Neuronal stem cell (in vitro differentiated cells): ENCODE data around the gene TEX50. TPM values are rescaled to one million over a fixed set of nuclear protein-coding genes. Genes with fewer than 3 reads are reported as not detected.
"Not testable (repeated sequence)": the region's sequence is repeated elsewhere in the genome, so short reads cannot be mapped to it uniquely, and the experiment has no call there.

Experiments
- DNase-seq: peaks from one replicate; pipeline ENCODE4 v3.0.0-alpha.2; 2013; ENCODE audit warnings: low spot score
- H2AFZ ChIP-seq: one replicate; pipeline ENCODE4 v1.6.1; 2013; ENCODE audit warnings: mild to moderate bottlenecking, low read length, inconsistent platforms
- H2AK5ac ChIP-seq: 2 replicates; pipeline ENCODE4 v1.6.1; 2013; ENCODE audit warnings: low read depth, mild to moderate bottlenecking, inconsistent platforms, low read length, moderate library complexity, mixed read lengths
- H2BK120ac ChIP-seq: 2 replicates; pipeline ENCODE4 v1.6.1; 2013; ENCODE audit warnings: low read depth, mild to moderate bottlenecking, inconsistent platforms, low read length, moderate library complexity, mixed read lengths
- H2BK12ac ChIP-seq: one replicate; pipeline ENCODE4 v1.6.1; 2013; ENCODE audit warnings: low read length, inconsistent platforms
- H2BK15ac ChIP-seq: 2 replicates; pipeline ENCODE4 v1.6.1; 2013; ENCODE audit warnings: mild to moderate bottlenecking, low read length, inconsistent platforms, mixed read lengths
- H2BK5ac ChIP-seq: one replicate; pipeline ENCODE4 v1.6.1; 2013; ENCODE audit warnings: inconsistent platforms, mild to moderate bottlenecking, low read length, moderate library complexity
- H3K14ac ChIP-seq: one replicate; pipeline ENCODE4 v1.6.1; 2013; ENCODE audit warnings: low read length, inconsistent platforms
- H3K18ac ChIP-seq: 2 replicates; pipeline ENCODE4 v1.6.1; 2013; ENCODE audit warnings: low read length, inconsistent platforms
- H3K23ac ChIP-seq: 2 replicates; pipeline ENCODE4 v1.6.1; 2013; ENCODE audit warnings: low read depth, mild to moderate bottlenecking, mixed read lengths, low read length, inconsistent platforms; ENCODE audit not compliant: poor library complexity
- H3K27ac ChIP-seq: replicated peaks from 3 replicates; pipeline ENCODE4 v1.5.1; 2013; ENCODE audit warnings: low read length, inconsistent platforms
- H3K27me3 ChIP-seq, 3 experiments: 2 replicates each; pipeline ENCODE4 v1.6.1; 2013; ENCODE audit warnings: low read length in 3 of 3, mild to moderate bottlenecking in 2 of 3, inconsistent platforms in 1 of 3, low read depth in 1 of 3, mixed read lengths in 1 of 3, moderate library complexity in 1 of 3; ENCODE audit not compliant: control insufficient read depth in 3 of 3, insufficient read depth in 3 of 3
- H3K36me3 ChIP-seq, 2 donors: replicated peaks in 1 of 2; 2 replicates each; pipeline ENCODE4 v1.6.1; 2013; ENCODE audit warnings: low read length in 2 of 2; ENCODE audit not compliant: control insufficient read depth in 2 of 2, insufficient read depth in 2 of 2
- H3K4ac ChIP-seq: 2 replicates; pipeline ENCODE4 v1.6.1; 2013; ENCODE audit warnings: inconsistent platforms, mild to moderate bottlenecking, low read length, moderate library complexity
- H3K4me1 ChIP-seq, 2 donors: 1 replicate in 1 of 2; 2 replicates in 1 of 2; pipeline ENCODE4 v1.6.1; 2013; ENCODE audit warnings: low read length in 2 of 2, low read depth in 1 of 2; ENCODE audit not compliant: control insufficient read depth in 2 of 2, insufficient read depth in 1 of 2
- H3K4me2 ChIP-seq: one replicate; pipeline ENCODE4 v1.6.1; 2013; ENCODE audit warnings: mild to moderate bottlenecking, low read length, inconsistent platforms; ENCODE audit not compliant: insufficient read depth, poor library complexity, severe bottlenecking
- H3K4me3 ChIP-seq, 2 donors: 2 replicates each; pipeline ENCODE4 v1.5.1; 2013; ENCODE audit warnings: low read length in 2 of 2, mild to moderate bottlenecking in 2 of 2, inconsistent platforms in 1 of 2, moderate library complexity in 1 of 2
- H3K79me1 ChIP-seq: one replicate; pipeline ENCODE4 v1.6.1; 2013; ENCODE audit warnings: low read depth, mild to moderate bottlenecking, inconsistent platforms, low read length, moderate library complexity
- H3K9ac ChIP-seq: one replicate; pipeline ENCODE4 v1.6.1; 2013; ENCODE audit warnings: mild to moderate bottlenecking, low read depth, low read length, inconsistent platforms; ENCODE audit not compliant: poor library complexity
- H3K9me3 ChIP-seq, 2 donors: replicated peaks in 1 of 2; 2 replicates each; pipeline versions ENCODE3 to v1.6.1; 2013; ENCODE audit warnings: low read length in 2 of 2, mild to moderate bottlenecking in 2 of 2, inconsistent platforms in 1 of 2, low read depth in 1 of 2, mixed read lengths in 1 of 2, moderate library complexity in 1 of 2; ENCODE audit not compliant: control insufficient read depth in 2 of 2, insufficient read depth in 1 of 2
- H4K8ac ChIP-seq: one replicate; pipeline ENCODE4 v1.6.1; 2013; ENCODE audit warnings: low read depth, mild to moderate bottlenecking, inconsistent platforms, low read length, moderate library complexity
- H4K91ac ChIP-seq: one replicate; pipeline ENCODE4 v1.6.1; 2013; ENCODE audit warnings: low read length, low read depth, mild to moderate bottlenecking, inconsistent platforms; ENCODE audit not compliant: poor library complexity
- WGBS, 2 donors: extraction: QIAGEN DNeasy Blood & Tissue Kit; methylation state at CpG; one replicate each; pipeline ENCODE4 v1.1.7; 2013; ENCODE audit warnings: missing lambda C conversion rate in 2 of 2, mixed read lengths in 1 of 2; ENCODE audit not compliant: insufficient read length in 2 of 2, insufficient replicate concordance in 1 of 2; ENCODE audit errors: extremely low coverage in 2 of 2; 5-methylcytosine and 5-hydroxymethylcytosine counted together
- polyA plus RNA-seq, 2 experiments: library from polyadenylated mRNA; stranded (reverse); fragments of 200-250 nt; gene quantifications; one replicate each; pipeline ENCODE4 v1.2.3, GENCODE V29; 2013

TEX50 gene
- polyA plus RNA-seq (2013, experiment 1 of 2) = not detected
- not detected for polyA plus RNA-seq (2013, experiment 2 of 2)

GRCh38 chr1:173635116-173635515 lies at the start of gene TEX50:
Gene TEX50, plus strand, starts transcription at chr1:173635338. Its CDS starts 184 bp downstream, at chr1:173635522.
- no CpG with 5 or more reads among the region's 1 CpG for WGBS, 2 donors
- H3K9me3 ChIP-seq = peaks cover 5 to 14% of the 10 kb centered on the region in 2 donors
- peaks cover 0 to 3% of the 10 kb centered on the region in 2 donors for H3K36me3 ChIP-seq
- no peaks in the 10 kb centered on the region for H3K4me1 ChIP-seq
- no peak within 1 kb of the TSS for H3K27ac ChIP-seq
- H3K14ac ChIP-seq = no peak within 1 kb of the TSS
- H3K4ac ChIP-seq = no peak within 1 kb of the TSS
- no peak within 1 kb of the TSS for H3K18ac ChIP-seq
- H2BK12ac ChIP-seq = no peak within 1 kb of the TSS
- H2BK5ac ChIP-seq = no peak within 1 kb of the TSS
- H2AFZ ChIP-seq = no peak within 1 kb of the TSS
- no peak within 1 kb of the TSS for H3K4me2 ChIP-seq
- no peak within 1 kb of the TSS for H4K8ac ChIP-seq
- no peak within 1 kb of the TSS for H3K23ac ChIP-seq
- DNase-seq = no peak
- H3K27me3 ChIP-seq = no peaks in the 10 kb centered on the region
- H2AK5ac ChIP-seq = no peak within 1 kb of the TSS
- no peaks in the 10 kb centered on the region for H3K79me1 ChIP-seq
- no peak within 1 kb of the TSS for H4K91ac ChIP-seq
- H2BK120ac ChIP-seq = no peak within 1 kb of the TSS
- H3K9ac ChIP-seq = no peak within 1 kb of the TSS
- H2BK15ac ChIP-seq = no peak within 1 kb of the TSS
- H3K4me3 ChIP-seq = no peak within 1 kb of the TSS

- Histone ChIP-seq H3K79me1 (no peaks in the 10 kb centered on the region), H3K9me3 (no peaks in the 10 kb centered on the region), H4K8ac (no peak overlapping the region), H3K18ac (no peak overlapping the region), H2BK12ac (no peak overlapping the region), H2AFZ (no peak overlapping the region), H3K23ac (no peak overlapping the region), H3K36me3 (no peaks in the 10 kb centered on the region), H3K9ac (no peak overlapping the region), H2AK5ac (no peak overlapping the region), H3K4me1 (no peaks in the 10 kb centered on the region), H3K14ac (no peak overlapping the region), H2BK120ac (no peak overlapping the region), H3K27me3 (no peaks in the 10 kb centered on the region), H2BK15ac (no peak overlapping the region), H3K4me3 (no peak overlapping the region), H4K91ac (no peak overlapping the region), H3K27ac (no peak overlapping the region), H2BK5ac (no peak overlapping the region), H3K4ac (no peak overlapping the region), H3K4me2 (no peak overlapping the region)
- WGBS, 2 donors = no CpG with 5 or more reads among the region's 1 CpG
- no peak for DNase-seq
Measured at GRCh38 chr1:173590557-173590956, 44.6 kb upstream of the TEX50 start.

GRCh38 chr1:173591138-173591537 lies 44.0 kb upstream of the TEX50 start:
- H3K9ac ChIP-seq, H2BK15ac ChIP-seq, H3K36me3 ChIP-seq, H2BK12ac ChIP-seq, H3K4me3 ChIP-seq, H3K27ac ChIP-seq, H4K8ac ChIP-seq, H2BK120ac ChIP-seq, H3K27me3 ChIP-seq, H3K14ac ChIP-seq, H3K4ac ChIP-seq, H2AK5ac ChIP-seq, H3K4me2 ChIP-seq, H3K4me1 ChIP-seq, H3K23ac ChIP-seq, DNase-seq, H3K79me1 ChIP-seq, H3K18ac ChIP-seq, H2AFZ ChIP-seq, H3K9me3 ChIP-seq, H2BK5ac ChIP-seq, H4K91ac ChIP-seq: not testable (repeated sequence)
- no CpG with 5 or more reads among the region's 5 CpGs for WGBS, 2 donors

GRCh38 chr1:173596097-173596825 lies 38.9 kb upstream of the TEX50 start:
- Histone ChIP-seq H4K91ac (no peak overlapping the region), H3K14ac (no peak overlapping the region), H3K4me1 (no peaks in the 10 kb centered on the region), H3K4ac (no peak overlapping the region), H2BK5ac (no peak overlapping the region), H3K4me3 (no peak overlapping the region), H3K23ac (no peak overlapping the region), H3K18ac (no peak overlapping the region), H3K27ac (no peak overlapping the region), H3K36me3 (no peaks in the 10 kb centered on the region), H2BK15ac (no peak overlapping the region), H3K27me3 (no peaks in the 10 kb centered on the region), H3K4me2 (no peak overlapping the region), H3K9me3 (no peaks in the 10 kb centered on the region), H2BK120ac (no peak overlapping the region), H4K8ac (no peak overlapping the region), H3K79me1 (no peaks in the 10 kb centered on the region), H2AK5ac (no peak overlapping the region), H2BK12ac (no peak overlapping the region), H3K9ac (no peak overlapping the region), H2AFZ (no peak overlapping the region)
- DNase-seq = no peak
- no CpG with 5 or more reads among the region's 3 CpGs for WGBS, 2 donors
